ENCODE measurements around the gene TRIM44.

DNA sequence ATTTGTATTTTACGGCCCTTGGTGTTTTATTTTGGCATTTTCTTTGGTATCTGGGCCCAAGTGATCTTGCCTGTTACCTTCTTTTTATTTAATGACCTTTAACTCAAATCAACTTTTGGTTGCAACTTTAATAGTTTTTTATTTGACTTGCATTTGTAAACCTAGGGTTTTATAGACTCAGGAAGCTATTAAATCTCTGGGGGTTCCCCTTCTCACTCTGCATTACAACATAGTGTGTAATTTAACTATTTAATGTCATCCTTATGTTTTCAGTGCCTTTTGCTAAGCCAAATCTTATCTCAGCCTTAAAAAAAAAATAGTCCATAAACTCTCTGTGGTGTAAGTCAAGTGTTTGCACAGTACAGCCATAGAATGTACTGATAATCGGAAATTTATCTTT, 41.0 kb upstream of the TRIM44 start:
- TF ChIP-seq, protein P1, sequence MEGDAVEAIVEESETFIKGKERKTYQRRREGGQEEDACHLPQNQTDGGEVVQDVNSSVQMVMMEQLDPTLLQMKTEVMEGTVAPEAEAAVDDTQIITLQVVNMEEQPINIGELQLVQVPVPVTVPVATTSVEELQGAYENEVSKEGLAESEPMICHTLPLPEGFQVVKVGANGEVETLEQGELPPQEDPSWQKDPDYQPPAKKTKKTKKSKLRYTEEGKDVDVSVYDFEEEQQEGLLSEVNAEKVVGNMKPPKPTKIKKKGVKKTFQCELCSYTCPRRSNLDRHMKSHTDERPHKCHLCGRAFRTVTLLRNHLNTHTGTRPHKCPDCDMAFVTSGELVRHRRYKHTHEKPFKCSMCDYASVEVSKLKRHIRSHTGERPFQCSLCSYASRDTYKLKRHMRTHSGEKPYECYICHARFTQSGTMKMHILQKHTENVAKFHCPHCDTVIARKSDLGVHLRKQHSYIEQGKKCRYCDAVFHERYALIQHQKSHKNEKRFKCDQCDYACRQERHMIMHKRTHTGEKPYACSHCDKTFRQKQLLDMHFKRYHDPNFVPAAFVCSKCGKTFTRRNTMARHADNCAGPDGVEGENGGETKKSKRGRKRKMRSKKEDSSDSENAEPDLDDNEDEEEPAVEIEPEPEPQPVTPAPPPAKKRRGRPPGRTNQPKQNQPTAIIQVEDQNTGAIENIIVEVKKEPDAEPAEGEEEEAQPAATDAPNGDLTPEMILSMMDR (IDR thresholded peaks at IDR 0.05), result no peak
- TF ChIP-seq POLR2AphosphoS5 (IDR thresholded peaks at IDR 0.05) (peak; percentile 24), POLR2A (IDR thresholded peaks at IDR 0.05) (no peak)
